CD4-positive, alpha-beta T cell treated with Interleukin-12 subunit alpha and Interleukin-12 subunit beta, for 1 hour (primary cell): ENCODE measurements around the gene BICDL2.

Experiments used
- DNase-seq: peaks from one replicate; pipeline ENCODE4 v3.0.0-alpha.2; 2020

The BICDL2 gene

DNA sequence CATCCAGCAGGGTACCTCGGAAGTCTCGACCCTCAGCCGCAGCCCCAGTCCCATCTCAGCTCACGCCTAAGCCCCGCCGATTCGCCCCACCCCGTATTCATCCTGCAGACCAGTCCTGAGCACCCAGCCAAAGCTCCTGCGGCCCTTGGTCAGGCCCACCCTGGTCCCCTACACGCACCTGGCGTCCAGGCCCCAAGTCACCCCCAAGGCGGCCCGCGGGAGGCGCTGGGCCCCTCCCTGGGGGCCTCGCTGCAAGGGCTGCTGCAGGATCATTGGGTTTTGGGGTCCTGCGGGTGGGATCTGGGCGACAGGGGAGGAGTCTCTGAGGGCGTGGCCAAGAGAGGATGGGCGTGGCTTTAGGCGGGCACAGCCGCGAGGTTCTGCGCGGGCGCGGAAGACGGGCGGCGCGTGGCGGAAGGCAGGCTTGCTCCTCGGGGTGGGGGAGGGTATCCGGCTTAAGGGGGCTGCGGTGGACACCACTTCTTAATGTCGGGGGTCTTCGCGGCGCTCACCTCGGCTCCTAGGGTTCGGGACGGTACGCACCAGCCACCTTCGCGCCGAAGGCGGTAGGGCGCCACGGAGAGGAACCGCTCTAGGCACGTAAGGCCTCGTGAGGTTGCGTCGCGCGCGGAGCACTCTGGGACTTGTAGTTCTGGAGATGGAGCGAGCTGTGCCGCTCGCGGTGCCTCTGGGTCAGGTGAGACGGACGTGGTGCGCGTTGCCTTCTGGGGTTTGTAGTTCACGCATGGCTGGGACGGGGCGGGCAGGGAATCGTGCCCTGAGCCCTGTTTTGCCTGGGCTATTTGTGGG, 12.9 kb downstream of the BICDL2 start, which contains the start of the genes HCFC1R1 and THOC6:
Gene HCFC1R1, minus strand, starts transcription at position 274 of the 810 bp plus-strand sequence. Its CDS starts 1 bp downstream, at position 273.
Gene THOC6, plus strand, starts transcription at position 367 of the 810 bp plus-strand sequence. Its CDS starts 292 bp downstream, at position 659.
- peak; percentile 96 for DNase-seq

DNA sequence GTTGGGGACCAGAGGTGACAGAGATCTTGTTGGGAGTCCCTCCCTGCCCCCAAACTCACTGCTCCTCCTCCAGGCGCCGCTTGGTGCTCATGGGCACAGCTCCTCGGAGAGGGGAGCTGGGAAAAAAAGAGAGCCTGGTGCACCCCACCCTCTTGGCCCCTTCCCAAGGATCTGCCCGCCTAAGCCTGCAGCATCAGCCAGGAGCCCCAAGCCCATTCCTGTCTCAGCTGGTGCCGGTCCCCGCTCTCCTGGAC, 13.4 kb downstream of the BICDL2 start:
- DNase-seq, result no peak

DNA sequence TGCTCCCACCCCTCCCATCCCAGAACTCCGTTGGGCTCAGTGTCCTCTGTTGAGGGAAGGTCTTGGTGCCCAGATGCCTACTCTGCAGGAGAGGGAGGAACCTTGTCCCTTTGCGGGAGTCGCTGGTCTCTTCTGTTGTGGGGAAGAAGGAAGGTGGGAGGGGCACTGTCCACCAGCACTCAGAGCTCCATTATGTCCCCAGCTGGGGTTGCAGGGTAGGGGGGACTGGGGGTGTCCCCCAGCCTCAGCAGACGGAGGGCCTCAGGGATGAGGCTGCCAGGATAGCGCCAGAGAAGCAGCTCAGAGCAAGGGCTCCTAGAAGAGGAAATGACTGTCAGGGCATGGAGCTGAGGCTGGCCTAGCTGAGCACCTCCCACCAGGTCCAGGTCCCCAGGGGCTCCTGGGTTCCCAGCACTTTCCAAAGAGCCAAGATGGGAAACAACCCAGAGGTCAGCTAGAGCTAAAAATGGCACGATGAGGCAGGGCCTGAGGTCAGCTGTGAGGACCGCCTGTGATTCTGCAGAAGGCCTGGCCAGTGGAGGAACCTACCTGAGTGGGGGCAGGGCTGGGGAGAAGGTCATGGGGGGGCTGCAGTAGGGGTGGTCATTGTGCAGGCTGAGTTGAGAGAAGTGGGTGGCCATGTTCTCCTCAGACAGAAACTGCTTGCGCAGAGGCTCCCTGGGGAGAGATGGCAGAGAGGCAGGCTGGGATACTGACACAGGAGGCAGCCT, 13.9 kb downstream of the BICDL2 start:
- DNase-seq, result no peak

DNA sequence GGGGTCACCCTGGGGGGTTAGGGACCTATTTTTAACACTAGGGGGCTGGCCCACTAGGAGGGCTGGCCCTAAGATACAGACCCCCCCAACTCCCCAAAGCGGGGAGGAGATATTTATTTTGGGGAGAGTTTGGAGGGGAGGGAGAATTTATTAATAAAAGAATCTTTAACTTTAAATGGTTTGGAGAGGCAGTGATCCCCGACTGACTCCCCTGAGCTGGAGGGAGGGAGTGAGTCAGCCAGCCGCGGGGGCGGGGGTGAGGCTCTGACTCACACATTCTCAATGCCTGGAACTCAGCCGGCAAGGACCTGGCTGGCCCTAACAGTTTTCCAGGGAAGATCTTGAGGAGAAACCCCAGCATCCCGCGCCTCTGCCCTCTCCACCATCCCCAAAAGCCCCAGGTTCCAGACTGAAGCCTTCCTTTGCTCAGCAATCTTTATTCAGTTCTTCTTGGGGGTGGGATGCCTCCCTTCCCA, 14.5 kb downstream of the BICDL2 start:
- DNase-seq, result peak; percentile 71

DNA sequence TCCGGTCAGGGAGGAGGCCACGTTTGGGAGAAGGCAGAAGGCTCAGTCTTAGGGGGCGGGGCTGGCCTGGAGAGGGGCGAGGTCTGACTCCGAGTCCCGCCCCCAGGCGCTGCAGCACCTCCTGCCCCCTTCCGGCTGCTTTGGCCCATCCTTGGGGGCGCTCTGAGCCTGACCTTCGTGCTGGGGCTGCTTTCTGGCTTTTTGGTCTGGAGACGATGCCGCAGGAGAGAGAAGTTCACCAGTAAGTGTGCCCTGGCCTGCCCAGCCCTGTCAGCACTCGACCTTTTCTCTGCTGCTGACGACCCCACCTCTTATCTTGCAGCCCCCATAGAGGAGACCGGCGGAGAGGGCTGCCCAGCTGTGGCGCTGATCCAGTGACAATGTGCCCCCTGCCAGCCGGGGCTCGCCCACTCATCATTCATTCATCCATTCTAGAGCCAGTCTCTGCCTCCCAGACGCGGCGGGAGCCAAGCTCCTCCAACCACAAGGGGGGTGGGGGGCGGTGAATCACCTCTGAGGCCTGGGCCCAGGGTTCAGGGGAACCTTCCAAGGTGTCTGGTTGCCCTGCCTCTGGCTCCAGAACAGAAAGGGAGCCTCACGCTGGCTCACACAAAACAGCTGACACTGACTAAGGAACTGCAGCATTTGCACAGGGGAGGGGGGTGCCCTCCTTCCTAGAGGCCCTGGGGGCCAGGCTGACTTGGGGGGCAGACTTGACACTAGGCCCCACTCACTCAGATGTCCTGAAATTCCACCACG, 15.1 kb downstream of the BICDL2 start:
- DNase-seq, result peak; percentile 66

DNA sequence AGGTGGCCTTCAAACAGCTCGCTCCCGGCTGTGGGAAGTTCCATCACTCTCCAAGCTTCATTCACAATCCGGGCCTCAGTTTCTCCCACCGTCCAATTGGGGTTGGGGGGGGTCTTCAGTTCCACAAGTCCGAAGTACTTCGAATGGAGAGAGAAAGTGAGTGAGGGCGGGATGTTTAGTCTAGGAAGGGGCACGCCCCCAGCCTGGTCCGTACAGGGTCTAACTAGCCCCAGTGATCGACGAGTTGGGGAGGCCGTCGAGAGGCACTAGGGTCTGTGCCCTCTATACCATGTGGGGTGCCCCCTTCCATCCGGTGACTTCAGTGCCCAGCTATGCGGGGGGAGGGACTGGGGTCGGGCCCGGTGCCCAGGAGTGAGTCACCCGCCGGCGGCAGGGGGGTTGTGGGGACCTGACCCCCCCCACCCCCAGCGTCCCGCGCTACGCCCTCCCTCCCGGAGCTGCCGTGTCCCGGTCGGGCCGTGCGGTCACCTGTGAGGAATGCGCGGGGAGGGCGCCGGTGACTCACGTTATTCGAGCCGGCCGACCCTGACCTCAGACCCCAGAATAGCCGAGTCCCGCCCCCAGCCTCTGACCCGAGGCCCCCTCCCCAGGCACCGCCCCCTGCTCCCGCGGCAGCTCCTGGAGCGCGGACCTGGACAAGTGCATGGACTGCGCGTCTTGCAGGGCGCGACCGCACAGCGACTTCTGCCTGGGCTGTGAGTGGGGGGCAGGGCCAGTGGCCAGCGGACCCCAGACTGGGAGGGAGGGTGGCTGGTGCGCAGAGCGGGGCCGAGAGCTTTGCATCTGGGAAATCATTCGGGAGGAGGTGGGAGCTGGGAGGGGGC, 15.9 kb downstream of the BICDL2 start:
- peak; percentile 74 for DNase-seq

DNA sequence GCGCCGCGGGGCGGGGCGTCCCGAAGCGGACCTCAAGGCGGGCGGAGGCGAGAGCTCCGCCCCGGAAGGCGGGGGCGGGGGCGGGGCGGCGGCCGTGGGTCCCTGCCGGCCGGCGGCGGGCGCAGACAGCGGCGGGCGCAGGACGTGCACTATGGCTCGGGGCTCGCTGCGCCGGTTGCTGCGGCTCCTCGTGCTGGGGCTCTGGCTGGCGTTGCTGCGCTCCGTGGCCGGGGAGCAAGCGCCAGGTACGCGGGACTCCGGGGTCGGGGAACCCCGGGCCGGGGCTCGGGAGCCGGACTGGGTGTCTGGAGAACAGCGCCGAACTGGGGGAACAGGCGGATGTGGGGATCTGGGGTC, 16.5 kb downstream of the BICDL2 start, which contains the start of gene TNFRSF12A:
Gene TNFRSF12A, plus strand, starts transcription at position 122 of the 357 bp plus-strand sequence. Its CDS starts 30 bp downstream, at position 152.
- peak; percentile 79 for DNase-seq

DNA sequence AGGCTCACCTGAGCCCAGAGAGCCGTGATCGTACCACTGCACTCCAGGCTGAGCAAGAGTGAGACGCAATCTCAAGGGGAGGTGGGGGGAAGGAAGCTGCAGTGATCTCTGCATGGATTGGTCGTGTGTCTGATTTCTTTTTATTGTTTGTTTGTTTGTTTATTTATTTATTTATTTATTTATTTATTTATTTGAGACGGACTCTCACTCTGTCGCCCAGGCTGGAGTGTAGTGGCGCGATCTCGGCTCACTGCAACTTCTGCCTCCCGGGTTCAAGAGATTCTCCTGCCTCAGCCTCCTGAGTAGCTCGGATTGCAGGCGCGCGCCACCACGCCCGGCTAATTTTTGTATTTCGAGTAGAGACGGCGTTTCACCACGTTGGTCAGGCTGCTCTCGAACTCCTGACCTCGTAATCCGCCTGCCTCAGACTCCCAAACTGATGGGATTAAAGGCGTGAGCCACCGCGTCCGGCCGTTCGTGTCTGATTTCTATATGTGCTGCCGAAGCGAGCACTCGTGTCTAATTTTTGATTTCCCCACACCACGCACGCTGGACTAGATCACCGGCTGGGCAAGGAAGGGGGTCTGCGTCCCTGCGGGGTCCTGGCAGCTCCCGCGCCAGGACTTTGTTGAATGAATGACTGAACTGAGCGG, 17.0 kb downstream of the BICDL2 start:
- DNase-seq, result no peak

DNA sequence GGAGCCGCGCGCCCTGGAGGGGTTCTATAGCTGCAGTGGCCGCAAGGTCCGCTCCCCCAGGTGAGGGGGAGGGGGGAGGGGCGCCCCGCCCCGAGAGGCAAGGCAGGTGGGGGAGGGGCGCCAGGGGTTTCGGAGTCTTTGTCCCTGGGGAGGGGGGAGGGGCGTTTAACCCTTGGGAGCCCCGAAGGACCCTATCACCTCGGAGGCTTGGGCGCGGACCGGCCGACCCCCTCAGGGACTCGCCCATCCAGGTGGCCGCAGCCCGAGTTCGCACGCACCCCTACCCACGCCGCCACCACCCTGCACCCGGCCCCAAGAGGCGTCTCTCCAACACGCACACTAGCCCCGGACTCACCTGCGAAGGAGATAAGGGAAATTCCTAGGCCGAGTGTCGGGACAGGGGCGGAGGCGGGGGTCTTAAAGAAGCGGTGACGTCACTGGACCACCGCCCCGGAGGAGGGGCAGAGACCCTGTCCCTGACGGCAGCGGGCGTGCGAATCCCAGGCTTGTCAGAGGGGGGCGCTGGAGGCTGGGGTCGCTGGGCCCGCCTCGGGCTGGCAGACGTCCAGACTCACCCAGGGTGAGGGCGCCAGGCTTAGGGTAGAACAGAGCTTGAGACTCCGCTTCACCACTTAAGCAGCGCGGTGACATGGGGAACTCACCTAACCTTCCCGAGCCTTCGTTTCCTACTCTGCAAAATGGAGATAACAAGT, 18.8 kb downstream of the BICDL2 start, which contains the start of gene CLDN6:
Gene CLDN6, minus strand, starts transcription at position 390 of the 713 bp plus-strand sequence. CDS start 2,162 bp downstream, outside the sequence.
- no peak for DNase-seq

DNA sequence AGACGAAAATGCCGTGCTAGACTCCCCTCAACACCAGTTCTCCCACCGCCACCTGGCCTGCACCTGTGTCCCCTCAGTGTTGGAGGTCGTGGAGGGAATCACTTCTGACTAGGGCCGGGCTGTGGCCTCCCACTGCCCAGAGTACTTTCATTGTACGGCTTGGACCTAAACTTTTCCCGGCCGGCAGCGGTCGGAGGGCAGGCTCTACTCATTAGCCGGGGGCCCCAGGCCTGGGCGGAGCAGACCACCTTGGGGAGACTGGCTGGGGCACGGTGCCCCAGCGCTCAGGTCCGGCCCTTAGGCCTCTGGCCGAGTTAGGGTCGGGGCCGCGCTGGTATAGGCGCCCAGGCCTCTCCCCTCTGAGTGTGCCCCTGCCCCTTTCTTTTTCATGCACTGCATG, 19.4 kb downstream of the BICDL2 start:
- DNase-seq, result no peak

DNA sequence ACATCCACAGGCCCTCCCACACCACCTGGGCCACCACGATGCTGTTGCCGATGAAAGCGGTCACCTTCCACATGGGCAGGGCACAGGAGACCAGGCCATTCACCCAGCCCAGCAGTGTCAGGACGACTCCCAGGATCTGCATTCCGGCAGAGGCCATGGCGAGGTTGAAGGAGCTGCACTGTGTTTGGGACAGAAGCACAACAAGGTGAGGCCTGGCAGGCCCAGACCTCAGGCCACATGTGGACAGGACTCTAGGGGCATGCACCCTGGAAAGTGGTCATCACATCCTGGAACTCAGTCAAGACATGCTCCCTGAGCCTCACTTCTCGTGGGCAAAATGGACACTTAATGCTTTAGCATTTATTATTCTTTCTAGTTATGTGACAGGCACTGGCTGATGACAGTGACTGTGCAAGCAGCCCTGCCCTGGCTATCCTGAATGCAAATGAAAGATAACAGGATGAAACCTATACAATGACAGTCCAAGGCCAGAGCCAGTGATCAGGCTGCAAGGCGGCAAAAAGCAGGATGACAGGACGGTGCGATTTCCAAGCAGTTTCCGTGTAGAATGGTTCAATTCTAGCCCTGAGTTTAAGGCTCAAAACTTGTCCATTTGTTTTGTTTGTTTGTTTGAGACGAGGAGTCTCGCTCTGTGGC, 20.8 kb downstream of the BICDL2 start:
- DNase-seq, result no peak

DNA sequence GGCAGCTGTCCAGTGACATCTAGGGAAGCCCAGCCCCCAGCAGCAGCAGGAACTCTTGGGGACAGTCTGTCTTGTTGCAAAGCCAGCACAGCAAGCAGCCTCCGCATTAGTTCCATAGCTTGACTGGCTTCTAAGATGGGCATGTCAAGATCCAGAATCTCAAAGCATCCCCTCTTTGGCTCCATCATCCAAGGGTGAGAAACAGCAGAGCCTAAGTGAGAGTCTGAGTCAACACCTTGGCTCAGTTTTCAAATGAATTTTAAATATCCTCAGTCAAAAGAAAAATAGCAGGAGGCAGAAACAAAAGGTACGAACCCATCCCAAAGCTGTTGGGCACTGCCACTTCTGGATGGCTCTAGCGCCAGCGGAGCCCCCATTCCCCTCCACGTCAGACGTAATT, 21.8 kb downstream of the BICDL2 start:
- DNase-seq, result no peak

DNA sequence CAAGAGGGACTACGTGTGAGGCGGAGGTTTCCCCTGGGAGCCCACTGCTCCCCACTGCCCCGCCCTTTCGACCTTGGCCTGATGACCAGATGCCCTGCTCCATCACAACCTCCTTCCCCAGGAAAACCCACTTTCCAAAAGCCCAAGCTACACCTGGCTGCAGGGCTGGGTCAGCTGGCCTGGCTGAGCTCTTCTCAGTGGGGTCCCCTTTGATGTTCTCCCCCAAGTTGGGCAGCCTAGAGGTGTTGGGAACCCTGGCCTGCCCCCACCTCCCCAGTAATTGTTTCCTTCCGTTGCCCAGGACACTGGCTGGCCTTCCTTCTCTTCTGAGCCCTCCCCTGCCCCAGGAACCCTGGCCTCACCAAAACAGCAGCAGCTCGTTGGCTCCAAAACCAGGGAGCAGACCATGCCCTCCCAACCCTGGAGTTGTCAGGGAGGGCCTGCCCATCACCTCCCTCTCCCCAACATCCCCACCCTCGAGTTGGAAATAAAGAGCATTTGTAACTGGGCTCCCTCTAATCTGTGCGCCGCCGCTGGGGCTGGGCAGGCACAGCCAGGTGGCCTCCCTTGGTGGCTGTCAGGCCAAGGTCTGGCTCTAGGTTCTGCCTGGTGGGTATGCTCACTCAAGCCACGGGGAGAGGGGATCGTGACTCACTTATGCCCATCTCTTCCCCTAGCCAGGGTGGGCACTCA, 22.6 kb downstream of the BICDL2 start:
- no peak for DNase-seq

DNA sequence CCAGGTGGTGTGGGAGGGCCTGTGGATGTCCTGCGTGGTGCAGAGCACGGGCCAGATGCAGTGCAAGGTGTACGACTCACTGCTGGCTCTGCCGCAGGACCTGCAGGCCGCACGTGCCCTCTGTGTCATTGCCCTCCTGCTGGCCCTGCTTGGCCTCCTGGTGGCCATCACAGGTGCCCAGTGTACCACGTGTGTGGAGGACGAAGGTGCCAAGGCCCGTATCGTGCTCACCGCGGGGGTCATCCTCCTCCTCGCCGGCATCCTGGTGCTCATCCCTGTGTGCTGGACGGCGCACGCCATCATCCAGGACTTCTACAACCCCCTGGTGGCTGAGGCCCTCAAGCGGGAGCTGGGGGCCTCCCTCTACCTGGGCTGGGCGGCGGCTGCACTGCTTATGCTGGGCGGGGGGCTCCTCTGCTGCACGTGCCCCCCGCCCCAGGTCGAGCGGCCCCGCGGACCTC, 23.2 kb downstream of the BICDL2 start:
- DNase-seq, result no peak

DNA sequence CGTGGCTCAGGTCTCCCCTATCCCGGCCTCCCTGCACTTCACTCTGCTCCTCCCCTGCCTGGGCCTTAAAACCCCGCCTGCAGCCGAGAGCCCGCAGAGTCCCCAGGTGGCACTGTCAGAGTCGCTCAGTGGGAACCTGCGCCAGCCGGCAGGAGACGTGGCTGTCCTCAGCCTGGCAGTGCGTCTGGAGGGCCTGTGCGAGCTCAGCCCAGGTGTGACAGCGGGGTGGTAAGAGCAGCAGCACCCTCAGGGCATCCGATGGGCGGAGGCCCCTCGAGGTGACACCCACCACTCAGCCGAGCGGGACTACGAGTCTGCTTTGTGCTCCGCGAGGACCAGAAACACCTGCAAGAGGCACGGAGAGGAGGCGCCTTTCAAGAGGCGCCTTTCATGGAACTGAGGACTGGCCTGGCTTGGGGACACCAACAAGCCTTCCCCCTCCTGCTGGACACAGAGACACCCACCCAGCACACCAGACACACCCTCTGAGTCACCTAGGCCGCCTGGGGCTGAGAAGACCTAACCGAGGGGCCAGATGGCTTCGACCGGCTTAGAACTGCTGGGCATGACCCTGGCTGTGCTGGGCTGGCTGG, 23.8 kb downstream of the BICDL2 start, which contains the start of gene CLDN9:
Gene CLDN9, plus strand, starts transcription at position 96 of the 593 bp plus-strand sequence. Its CDS starts 440 bp downstream, at position 536.
- no peak for DNase-seq

DNA sequence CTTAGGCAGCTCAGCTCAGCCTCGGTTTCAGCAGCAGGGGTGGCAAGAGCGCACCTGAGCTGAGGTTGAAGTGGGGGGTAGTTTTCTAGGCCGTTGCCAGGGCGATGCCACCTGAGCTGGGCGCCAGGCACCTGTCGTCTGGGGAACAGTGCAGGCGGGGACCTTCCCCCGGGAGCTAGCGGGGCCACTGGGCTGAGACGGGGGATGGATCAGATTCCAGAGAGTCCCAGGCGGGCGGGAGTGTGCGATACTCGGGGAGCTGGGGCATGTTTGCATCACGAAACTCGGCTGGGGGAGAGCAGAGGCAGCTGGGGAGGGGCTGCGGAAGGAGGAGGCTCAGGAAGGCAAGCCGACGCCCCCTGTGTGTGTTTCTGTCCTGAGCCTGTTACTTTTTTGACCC, 24.5 kb downstream of the BICDL2 start:
- DNase-seq, result no peak

DNA sequence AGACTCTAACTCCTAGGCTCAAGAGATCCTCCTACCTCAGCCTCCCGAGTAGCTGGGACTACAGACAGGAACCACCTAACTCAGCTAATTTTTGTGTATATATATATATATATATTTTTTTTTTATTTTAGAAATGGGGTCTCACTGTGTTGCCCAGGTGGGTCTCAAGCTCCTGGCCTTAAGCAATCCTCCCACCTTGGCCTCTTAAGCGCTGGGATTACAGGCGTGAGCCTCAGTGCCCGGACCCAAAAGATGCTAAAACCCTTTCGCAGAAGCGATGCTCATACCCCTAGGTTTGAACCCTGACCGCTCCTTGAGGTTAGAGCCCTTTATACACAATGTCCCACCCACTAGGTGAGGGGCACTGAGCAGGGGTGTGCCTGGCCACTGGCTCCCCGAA, 26.2 kb downstream of the BICDL2 start:
- DNase-seq, result no peak

DNA sequence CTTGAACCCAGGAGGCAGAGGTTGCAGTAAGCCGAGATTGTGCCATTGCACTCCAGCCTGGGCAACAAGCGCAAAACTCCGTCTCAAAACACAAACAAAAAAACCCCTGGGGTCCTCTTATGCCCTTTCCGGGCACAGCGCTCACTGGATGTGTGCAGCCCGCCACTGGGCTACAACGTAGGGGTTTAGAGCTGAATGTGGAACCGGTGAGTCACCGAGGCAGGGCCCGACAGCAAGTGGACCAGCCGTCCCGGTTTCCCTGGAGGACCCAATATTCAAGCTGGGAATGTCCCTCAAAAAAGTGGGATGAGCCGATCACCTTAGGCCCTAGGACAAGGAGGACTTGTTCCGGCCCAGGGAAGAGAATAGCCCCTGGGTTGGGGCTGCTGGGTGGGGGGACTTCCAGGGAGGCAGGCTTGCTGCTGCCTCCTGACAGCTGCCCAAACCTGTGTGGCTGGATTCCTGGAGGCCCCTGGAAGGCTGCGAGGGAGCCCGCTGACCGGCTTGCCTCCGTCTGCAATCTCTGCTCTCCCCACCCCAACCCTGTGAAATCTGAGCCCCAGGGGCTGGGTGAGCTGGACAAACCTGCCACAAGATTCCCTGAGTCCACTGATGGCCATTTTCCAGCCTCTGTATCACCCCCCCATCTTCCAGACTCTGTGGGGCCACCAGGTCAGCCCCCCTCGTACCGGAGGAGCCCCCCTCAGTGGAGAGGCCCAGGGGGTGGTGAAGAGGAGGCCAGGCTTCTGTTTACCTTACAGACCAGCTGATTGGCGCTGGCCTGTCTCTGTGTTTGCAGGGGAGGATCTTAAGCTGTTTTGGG, 27.0 kb downstream of the BICDL2 start:
- no peak for DNase-seq
